GM18870 (cell line): ENCODE data around the gene SKIDA1.
A peak's percentile ranks its signal among the peaks of the same experiment; 100 is the strongest.

Experiments
- ATAC-seq: cut with Tn5 transposase; IDR thresholded peaks from one replicate; pipeline ENCODE4 v1.9.1; 2021; ENCODE audit warnings: moderate library complexity; ENCODE audit not compliant: unreplicated experiment

SKIDA1 gene

GRCh38 chr10:21517134-21518031 lies 8.1 kb downstream of the SKIDA1 start:
- peak; percentile 34 for ATAC-seq

GRCh38 chr10:21516242-21517131 lies 9.0 kb downstream of the SKIDA1 start:
- ATAC-seq, result peak; percentile 23

GRCh38 chr10:21515361-21516241 lies 9.9 kb downstream of the SKIDA1 start:
- ATAC-seq, result no peak

GRCh38 chr10:21514818-21515351 lies 10.6 kb downstream of the SKIDA1 start:
- no peak for ATAC-seq

GRCh38 chr10:21514129-21514817 lies 11.2 kb downstream of the SKIDA1 start:
- ATAC-seq, result no peak

GRCh38 chr10:21513405-21513788 lies 12.1 kb downstream of the SKIDA1 start:
- ATAC-seq, result no peak

GRCh38 chr10:21512573-21513404 lies 12.7 kb downstream of the SKIDA1 start:
- ATAC-seq, result no peak

- no peak for ATAC-seq
Measured at GRCh38 chr10:21511946-21512572, 13.4 kb downstream of the SKIDA1 start.

GRCh38 chr10:21511095-21511570 lies 14.3 kb downstream of the SKIDA1 start:
- no peak for ATAC-seq

GRCh38 chr10:21510241-21511094 lies 15.0 kb downstream of the SKIDA1 start:
- ATAC-seq, result no peak

- no peak for ATAC-seq
Measured at GRCh38 chr10:21509341-21510240, 15.9 kb downstream of the SKIDA1 start.

GRCh38 chr10:21508706-21509331 lies 16.7 kb downstream of the SKIDA1 start:
- no peak for ATAC-seq

GRCh38 chr10:21507150-21507549 lies 18.3 kb downstream of the SKIDA1 start:
- no peak for ATAC-seq

- ATAC-seq, result no peak
Measured at GRCh38 chr10:21506351-21506750, 19.1 kb downstream of the SKIDA1 start.

- no peak for ATAC-seq
Measured at GRCh38 chr10:21505711-21506278, 19.7 kb downstream of the SKIDA1 start.

- ATAC-seq, result no peak
Measured at GRCh38 chr10:21503542-21503941, 21.9 kb downstream of the SKIDA1 start.
